Body of pancreas (tissue), 4 donors: Measurements from ENCODE around the gene PCDH9.

Experiments
- CTCF ChIP-seq, 7 experiments: fragments of 450-650 bp in 4 of 7; fragments of 200-600 bp in 3 of 7; sonication (generic) in 3 of 7; IDR thresholded peaks; one replicate each; pipeline ENCODE4 v1.5.1; 2016 to 2019; ENCODE audit warnings: antibody characterized with exemption in 7 of 7
- POLR2A ChIP-seq, 3 donors: fragments of 450-650 bp; IDR thresholded peaks; one replicate each; pipeline ENCODE4 v1.6.1; 2016; ENCODE audit warnings: antibody characterized with exemption in 3 of 3, mild to moderate bottlenecking in 2 of 3

- TF ChIP-seq CTCF (IDR thresholded peaks at IDR 0.05) (no peak), POLR2A (IDR thresholded peaks at IDR 0.05) (no peak)
Measured at GRCh38 chr13:66623129-66623820, 606.9 kb downstream of the PCDH9 start.
